Placental epithelial cell (primary cell): ENCODE data around the gene ACAA2. TPM values are rescaled to one million over a fixed set of nuclear protein-coding genes. Genes with fewer than 3 reads are reported as not detected.

ENCODE experiments used
- small RNA-seq: library from RNA; depleted of rRNA; stranded (forward); fragments of <200 nt; gene quantifications from one replicate; pipeline ENCODE3, GENCODE V24; 2012
- total RNA-seq: library from RNA; depleted of rRNA; stranded (reverse); fragments of >200 nt; gene quantifications from 2 replicates; pipeline ENCODE4 v1.2.3, GENCODE V29; 2012

ACAA2 gene
- total RNA-seq: 39.9 and 51.0 TPM in 2 replicates

DNA sequence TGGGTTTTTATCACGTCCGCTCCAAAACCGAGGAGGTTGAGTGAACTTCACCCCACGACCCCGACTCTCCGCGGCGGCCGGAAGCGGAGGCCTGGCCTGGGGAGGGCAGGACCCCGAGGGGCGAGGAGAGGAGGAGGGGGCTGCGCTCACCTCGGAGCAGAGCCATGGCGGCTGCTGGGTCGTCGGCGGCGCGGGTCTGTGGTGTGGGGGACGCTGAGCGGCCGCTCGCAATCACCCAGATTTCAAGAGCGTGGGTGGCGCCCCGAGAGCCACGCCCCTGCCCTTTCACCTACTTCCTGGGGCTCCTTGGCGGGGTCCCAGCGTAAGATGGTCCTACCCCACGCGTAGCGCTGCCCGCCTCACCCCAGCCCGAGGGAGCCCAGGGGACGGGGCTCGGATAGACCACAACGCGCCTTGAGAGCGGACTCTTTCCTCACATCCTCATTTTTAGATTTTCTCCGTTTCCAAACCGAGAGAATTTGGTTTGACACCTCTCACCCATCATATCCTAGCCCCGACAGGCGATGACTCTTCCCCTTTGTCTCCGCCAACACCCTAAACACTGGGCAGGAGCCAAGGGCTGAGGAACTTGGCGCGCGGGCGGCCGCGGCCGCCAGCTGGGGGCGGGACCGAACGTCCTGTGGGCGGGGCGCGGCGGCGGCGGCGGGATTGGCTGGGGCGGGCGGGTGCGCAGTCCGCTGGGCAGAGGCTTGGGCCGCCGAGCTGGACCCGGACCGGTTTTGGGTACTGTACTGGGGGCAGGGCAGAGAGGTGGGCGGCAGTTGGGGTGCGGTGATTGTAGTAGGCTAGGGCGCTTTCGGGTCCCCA is at the start of gene ACAA2:
ACAA2 (minus strand) TSS at position 215 of the 828 bp plus-strand sequence; CDS start at position 166, 49 bp downstream.

Small RNA genes lying within 50 kb of the gene (small RNA-seq; reads per million reads assigned to genes)
- not detected for gene RF00283
- gene SCARNA17: not detected
